HUES6 (cell line): ENCODE results near the gene NEMP2.
"Not testable (repeated sequence)": the region's sequence is repeated elsewhere in the genome, so short reads cannot be mapped to it uniquely, and the experiment has no call there.

Source experiments
- H3K27ac ChIP-seq: 2 replicates; pipeline ENCODE4 v1.7.0; 2013; ENCODE audit warnings: low read depth, mild to moderate bottlenecking, low read length, inconsistent platforms
- H3K27me3 ChIP-seq: 2 replicates; pipeline ENCODE4 v1.6.1; 2013; ENCODE audit warnings: low read length; ENCODE audit not compliant: control insufficient read depth, insufficient read depth
- H3K36me3 ChIP-seq: 2 replicates; pipeline ENCODE4 v1.6.1; 2013; ENCODE audit warnings: low read length; ENCODE audit not compliant: control insufficient read depth, insufficient read depth
- H3K4me1 ChIP-seq: 2 replicates; pipeline ENCODE4 v1.6.1; 2013; ENCODE audit warnings: low read length; ENCODE audit not compliant: control insufficient read depth, insufficient read depth
- H3K4me3 ChIP-seq: 2 replicates; pipeline ENCODE4 v1.5.1; 2013; ENCODE audit warnings: low read depth, low read length
- H3K9ac ChIP-seq: one replicate; pipeline ENCODE4 v1.6.1; 2013; ENCODE audit warnings: mild to moderate bottlenecking, low read length
- H3K9me3 ChIP-seq: 2 replicates; pipeline ENCODE4 v1.6.1; 2013; ENCODE audit warnings: low read depth, low read length; ENCODE audit not compliant: control insufficient read depth, insufficient read depth

Gene NEMP2

GRCh38 chr2:190524928-190525327, 9.6 kb downstream of the NEMP2 start:
- no peak overlapping the region for H3K4me3 ChIP-seq
- peaks cover 10% of the 10 kb centered on the region; the same call in 1 of the 2 replicates for H3K4me1 ChIP-seq
- no peak overlapping the region for H3K9ac ChIP-seq
- H3K9me3 ChIP-seq, result no peaks in the 10 kb centered on the region
- H3K36me3 ChIP-seq, result no peaks in the 10 kb centered on the region
- H3K27me3 ChIP-seq, result no peaks in the 10 kb centered on the region
- H3K27ac ChIP-seq, result no peak overlapping the region

GRCh38 chr2:190519975-190520767, 14.4 kb downstream of the NEMP2 start:
- H3K9me3 ChIP-seq, result no peaks in the 10 kb centered on the region
- no peaks in the 10 kb centered on the region for H3K27me3 ChIP-seq
- no peak overlapping the region for H3K9ac ChIP-seq
- no peak overlapping the region for H3K27ac ChIP-seq
- no peaks in the 10 kb centered on the region for H3K4me1 ChIP-seq
- no peak overlapping the region for H3K4me3 ChIP-seq
- H3K36me3 ChIP-seq, result no peaks in the 10 kb centered on the region

- no peak overlapping the region for H3K9ac ChIP-seq
- H3K9me3 ChIP-seq, result no peaks in the 10 kb centered on the region
- H3K36me3 ChIP-seq, result 0 out of 2 replicates have a peak, but pooled peaks cover 6% of the 10 kb centered on the region
- H3K27ac ChIP-seq, result no peak overlapping the region
- H3K4me1 ChIP-seq, result no peaks in the 10 kb centered on the region
- no peak overlapping the region for H3K4me3 ChIP-seq
- H3K27me3 ChIP-seq, result no peaks in the 10 kb centered on the region
Observed at GRCh38 chr2:190517468-190517867, 17.1 kb downstream of the NEMP2 start.

GRCh38 chr2:190515687-190516086, 18.8 kb downstream of the NEMP2 start:
- H3K9me3 ChIP-seq, result no peaks in the 10 kb centered on the region
- no peak overlapping the region for H3K27ac ChIP-seq
- H3K27me3 ChIP-seq, result no peaks in the 10 kb centered on the region
- H3K9ac ChIP-seq, result no peak overlapping the region
- H3K4me3 ChIP-seq, result no peak overlapping the region
- no peaks in the 10 kb centered on the region for H3K4me1 ChIP-seq
- H3K36me3 ChIP-seq, result 0 out of 2 replicates have a peak, but pooled peaks cover 6% of the 10 kb centered on the region

- no peaks in the 10 kb centered on the region for H3K4me1 ChIP-seq
- no peak overlapping the region for H3K9ac ChIP-seq
- H3K27me3 ChIP-seq, result no peaks in the 10 kb centered on the region
- H3K27ac ChIP-seq, result no peak overlapping the region
- 0 out of 2 replicates have a peak, but pooled peaks cover 6% of the 10 kb centered on the region for H3K36me3 ChIP-seq
- no peak overlapping the region for H3K4me3 ChIP-seq
- H3K9me3 ChIP-seq, result no peaks in the 10 kb centered on the region
Observed at GRCh38 chr2:190514676-190515075, 19.8 kb downstream of the NEMP2 start.

GRCh38 chr2:190513877-190514276, 20.6 kb downstream of the NEMP2 start:
- Histone ChIP-seq H3K27ac (no peak overlapping the region), H3K27me3 (no peaks in the 10 kb centered on the region), H3K4me3 (no peak overlapping the region), H3K36me3 (0 out of 2 replicates have a peak, but pooled peaks cover 6% of the 10 kb centered on the region), H3K9me3 (no peaks in the 10 kb centered on the region), H3K9ac (no peak overlapping the region), H3K4me1 (no peaks in the 10 kb centered on the region)

- Histone ChIP-seq H3K9me3 (no peaks in the 10 kb centered on the region), H3K36me3 (0 out of 2 replicates have a peak, but pooled peaks cover 6% of the 10 kb centered on the region), H3K4me3 (no peak overlapping the region), H3K9ac (no peak overlapping the region), H3K27ac (no peak overlapping the region), H3K27me3 (no peaks in the 10 kb centered on the region), H3K4me1 (no peaks in the 10 kb centered on the region)
Observed at GRCh38 chr2:190512539-190513095, 21.9 kb downstream of the NEMP2 start.

GRCh38 chr2:190511104-190511503, 23.4 kb downstream of the NEMP2 start:
- Histone ChIP-seq H3K36me3 (0 out of 2 replicates have a peak, but pooled peaks cover 6% of the 10 kb centered on the region), H3K4me1 (no peaks in the 10 kb centered on the region), H3K9me3 (no peaks in the 10 kb centered on the region), H3K4me3 (no peak overlapping the region), H3K27ac (no peak overlapping the region), H3K27me3 (no peaks in the 10 kb centered on the region), H3K9ac (no peak overlapping the region)

GRCh38 chr2:190509895-190510294, 24.6 kb downstream of the NEMP2 start:
- not testable (repeated sequence) for H3K27ac ChIP-seq, H3K4me3 ChIP-seq, H3K9ac ChIP-seq, H3K36me3 ChIP-seq, H3K9me3 ChIP-seq, H3K4me1 ChIP-seq, H3K27me3 ChIP-seq

- H3K27me3 ChIP-seq, result no peaks in the 10 kb centered on the region
- H3K9me3 ChIP-seq, result no peaks in the 10 kb centered on the region
- no peaks in the 10 kb centered on the region for H3K36me3 ChIP-seq
- H3K9ac ChIP-seq, result no peak overlapping the region
- H3K4me1 ChIP-seq, result no peaks in the 10 kb centered on the region; the same call in 1 of the 2 replicates
- no peak overlapping the region for H3K4me3 ChIP-seq
- no peak overlapping the region for H3K27ac ChIP-seq
Observed at GRCh38 chr2:190507135-190507534, 27.4 kb downstream of the NEMP2 start.

- Histone ChIP-seq H3K9me3 (no peaks in the 10 kb centered on the region), H3K4me3 (no peak overlapping the region), H3K27ac (no peak overlapping the region), H3K9ac (no peak overlapping the region), H3K27me3 (no peaks in the 10 kb centered on the region), H3K36me3 (no peaks in the 10 kb centered on the region), H3K4me1 (no peaks in the 10 kb centered on the region; the same call in 1 of the 2 replicates)
Observed at GRCh38 chr2:190506666-190507065, 27.9 kb downstream of the NEMP2 start.
